Esophagus squamous epithelium (tissue), 5 donors: ENCODE results near the gene GMDS. TPM values are rescaled to one million over a fixed set of nuclear protein-coding genes. Genes with fewer than 3 reads are reported as not detected.

Source experiments
- DNase-seq: peaks from one replicate; lab custom pipeline; 2025; lab: John Stamatoyannopoulos, UW
- H3K27ac ChIP-seq, 4 donors: fragments of 200-600 bp; sonication (generic); one replicate each; pipeline ENCODE4 v1.5.1; 2016 to 2019; ENCODE audit warnings: mild to moderate bottlenecking in 1 of 4
- H3K27me3 ChIP-seq, 4 donors: fragments of 200-600 bp; sonication (generic); 1 replicate in 3 of 4; 2 replicates in 1 of 4; pipeline versions ENCODE4 v1.5.1 to v1.6.0; 2017 to 2021; ENCODE audit warnings: antibody characterized with exemption in 1 of 4
- H3K36me3 ChIP-seq, 3 donors: fragments of 200-600 bp; sonication (generic); one replicate each; pipeline ENCODE4 v1.5.1; 2016 to 2019
- H3K4me1 ChIP-seq, 3 donors: fragments of 200-600 bp; sonication (generic); one replicate each; pipeline ENCODE4 v1.5.1; 2017 to 2019
- H3K4me3 ChIP-seq, 4 donors: fragments of 200-600 bp; sonication (generic); 1 replicate in 3 of 4; 2 replicates in 1 of 4; pipeline ENCODE4 v1.5.1; 2016 to 2019; ENCODE audit warnings: mild to moderate bottlenecking in 2 of 4, moderate library complexity in 1 of 4
- H3K9me3 ChIP-seq, 3 donors: fragments of 200-600 bp; sonication (generic); one replicate each; pipeline ENCODE4 v1.5.1; 2016 to 2019
- CTCF ChIP-seq, 6 experiments: fragments of 450-650 bp in 4 of 6; fragments of 200-600 bp in 2 of 6; sonication (generic) in 2 of 6; IDR thresholded peaks; one replicate each; pipeline ENCODE4 v1.5.1; 2016 to 2019; ENCODE audit warnings: antibody characterized with exemption in 6 of 6, mild to moderate bottlenecking in 4 of 6, moderate library complexity in 4 of 6
- POLR2A ChIP-seq, 4 donors: fragments of 450-650 bp; IDR thresholded peaks; one replicate each; pipeline ENCODE4 v1.6.1; 2017; ENCODE audit warnings: antibody characterized with exemption in 4 of 4, mild to moderate bottlenecking in 4 of 4, moderate library complexity in 3 of 4
- WGBS, 2 donors: methylation state at CpG; one replicate each; pipeline ENCODE4 v1.1.5; 2018; 5-methylcytosine and 5-hydroxymethylcytosine counted together
- intact Hi-C: fragments of 100-400 bp; cut with DNase I; formaldehyde crosslinking; loops from one replicate; pipeline ENCODE4 v1.15.0; 2022
- total RNA-seq, 4 donors: library from RNA; depleted of rRNA; stranded (reverse); fragments of >200 nt; gene quantifications; one replicate each; pipeline ENCODE4 v1.1.0, GENCODE V29; 2016
- donor health status: DM: yes; HTN: yes; CAD: no.

Gene GMDS
- total RNA-seq, 4 donors from 2014 or later, result 17.9 to 58.7 (median 36.7) TPM

GRCh38 chr6:1580109-1580508 is 665.3 kb downstream of the GMDS start:
- 89 to 90% methylated on average over 4 to 5 of the region's 6 CpGs for WGBS, 2 donors
- Histone ChIP-seq H3K9me3 (no peaks in the 10 kb centered on the region), H3K4me3 (no peak overlapping the region), H3K27me3 (peaks cover 0 to 20% (median 0%) of the 10 kb centered on the region in 4 donors), H3K27ac (no peak overlapping the region), H3K36me3 (no peaks in the 10 kb centered on the region), H3K4me1 (peaks cover 0 to 16% (median 4%) of the 10 kb centered on the region in 3 donors)
- TF ChIP-seq POLR2A (IDR thresholded peaks at IDR 0.05), result no peak
- no peak for TF ChIP-seq CTCF (IDR thresholded peaks at IDR 0.05)
- no peak for DNase-seq
- intact Hi-C loops, result no loop called here

DNA sequence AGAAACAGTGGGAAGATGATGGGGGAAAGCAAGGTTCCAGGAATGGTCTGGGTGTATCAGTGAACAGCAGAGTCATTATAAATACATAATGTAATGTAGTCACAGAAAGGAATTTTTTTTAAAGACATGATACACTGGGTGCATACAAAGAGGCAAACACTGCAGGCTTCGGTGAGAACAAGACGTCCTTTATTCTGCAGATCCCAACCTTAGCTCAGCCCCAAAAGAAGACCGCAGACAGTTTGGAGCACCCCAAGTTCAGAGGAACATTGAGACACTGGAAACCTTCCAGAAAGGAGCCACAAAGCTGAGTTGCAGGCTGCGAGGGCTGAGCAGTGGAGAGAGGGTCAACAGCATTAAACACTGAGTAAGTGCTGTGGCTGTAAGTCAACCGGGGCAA is 666.3 kb downstream of the GMDS start:
- DNase-seq, result no peak
- intact Hi-C loops, result no loop called here
- Histone ChIP-seq H3K27ac (no peak overlapping the region), H3K36me3 (no peaks in the 10 kb centered on the region), H3K4me1 (peaks cover 2 to 21% (median 12%) of the 10 kb centered on the region in 3 donors), H3K27me3 (peaks cover 0 to 19% (median 0%) of the 10 kb centered on the region in 4 donors), H3K4me3 (no peak overlapping the region), H3K9me3 (no peaks in the 10 kb centered on the region)
- 82 to 93% methylated on average over 5 of the region's 5 CpGs for WGBS, 2 donors
- TF ChIP-seq POLR2A (IDR thresholded peaks at IDR 0.05), result no peak

- 86 to 87% methylated on average over 19 of the region's 19 CpGs for WGBS, 2 donors
- H3K9me3 ChIP-seq, result no peaks in the 10 kb centered on the region
These were observed 667.3 kb downstream of the GMDS start for GRCh38 chr6:1577896-1578745.

DNA sequence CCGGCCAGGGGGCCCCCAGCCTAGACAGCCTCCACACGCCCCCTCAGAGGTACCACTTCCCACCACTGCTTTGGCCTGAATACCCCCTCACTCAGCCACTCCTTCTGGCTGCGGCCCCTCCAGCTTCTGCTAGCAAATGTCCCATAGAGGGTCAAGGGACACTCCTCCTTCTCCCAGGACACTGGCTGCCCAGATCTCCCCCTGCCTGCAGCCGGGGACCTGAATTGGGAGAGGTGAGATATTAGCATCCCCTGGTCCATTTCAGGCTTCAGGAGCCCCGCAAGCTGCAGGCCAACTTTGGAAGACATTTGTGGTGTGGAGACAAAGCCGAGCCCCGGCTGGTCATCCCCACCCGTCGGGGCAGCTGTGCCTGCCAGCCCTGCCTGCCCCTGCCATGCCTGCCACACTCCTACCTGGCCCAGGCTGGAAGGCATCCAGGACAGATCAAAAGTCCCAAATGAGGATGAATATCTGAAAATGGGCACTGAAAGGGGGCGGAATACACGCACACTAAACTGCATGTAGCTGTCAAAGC is 668.2 kb downstream of the GMDS start:
- no peak for TF ChIP-seq CTCF (IDR thresholded peaks at IDR 0.05)
- TF ChIP-seq POLR2A (IDR thresholded peaks at IDR 0.05), result no peak

More at GRCh38 chr6:1577896-1578745, 667.3 kb downstream of the GMDS start:
- Histone ChIP-seq H3K27me3 (peaks cover 0 to 17% (median 0%) of the 10 kb centered on the region in 4 donors), H3K4me3 (no peak overlapping the region), H3K4me1 (peaks cover 11 to 31% (median 16%) of the 10 kb centered on the region in 3 donors), H3K36me3 (no peaks in the 10 kb centered on the region), H3K27ac (no peak overlapping the region)
- no peak for DNase-seq
- TF ChIP-seq CTCF (IDR thresholded peaks at IDR 0.05) (no peak), POLR2A (IDR thresholded peaks at IDR 0.05) (no peak)
- intact Hi-C loops, result no loop called here

DNA sequence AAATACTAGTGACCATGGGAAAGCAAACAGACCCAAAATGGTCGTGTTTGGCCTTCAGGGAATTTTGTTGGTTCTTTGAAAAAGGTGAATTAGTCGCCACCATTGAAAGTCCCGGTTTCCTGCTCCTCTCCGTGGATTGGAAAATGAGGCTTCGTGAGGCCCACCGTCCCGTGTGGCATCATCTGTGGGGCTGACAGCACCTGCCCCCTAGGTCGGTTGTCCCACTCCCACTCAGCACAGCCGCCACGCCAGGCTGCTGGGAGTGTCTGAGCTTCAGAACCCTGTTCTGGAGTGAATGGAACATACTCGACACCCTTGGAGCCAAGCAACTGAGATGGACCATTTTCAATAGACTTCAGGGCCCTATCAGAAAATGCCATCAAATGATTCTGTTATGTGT is 668.7 kb downstream of the GMDS start:
- Histone ChIP-seq H3K9me3 (no peaks in the 10 kb centered on the region), H3K27me3 (peaks cover 0 to 15% (median 0%) of the 10 kb centered on the region in 4 donors), H3K36me3 (no peaks in the 10 kb centered on the region), H3K4me3 (no peak overlapping the region), H3K4me1 (peaks cover 13 to 37% (median 16%) of the 10 kb centered on the region in 3 donors), H3K27ac (peak overlapping the region in 1 of 4 donors; percentile 31)
- DNase-seq, result no peak
- intact Hi-C loops, result no loop called here
- TF ChIP-seq POLR2A (IDR thresholded peaks at IDR 0.05) (no peak), CTCF (IDR thresholded peaks at IDR 0.05) (no peak)
- 87% methylated on average over 5 to 10 of the region's 11 CpGs for WGBS, 2 donors

More for the DNA sequence above, 668.2 kb downstream of the GMDS start:
- H3K36me3 ChIP-seq, result no peaks in the 10 kb centered on the region
- no peak for DNase-seq
- H3K4me3 ChIP-seq, result no peak overlapping the region
- no peaks in the 10 kb centered on the region for H3K9me3 ChIP-seq
- intact Hi-C loops, result no loop called here
- H3K27ac ChIP-seq, result no peak overlapping the region
- peaks cover 13 to 37% (median 16%) of the 10 kb centered on the region in 3 donors for H3K4me1 ChIP-seq
- peaks cover 0 to 17% (median 0%) of the 10 kb centered on the region in 4 donors for H3K27me3 ChIP-seq
- WGBS, 2 donors, result 93% methylated on average over 2 to 4 of the region's 11 CpGs
